Measurements from ENCODE around the gene AOPEP. TPM values are rescaled to one million over a fixed set of nuclear protein-coding genes. Genes with fewer than 3 reads are reported as not detected.
"Not testable (repeated sequence)": the region's sequence is repeated elsewhere in the genome, so short reads cannot be mapped to it uniquely, and the experiment has no call there.

The AOPEP gene
- total RNA-seq, 1 experiment from 2014 or later = 39.6 TPM

DNA sequence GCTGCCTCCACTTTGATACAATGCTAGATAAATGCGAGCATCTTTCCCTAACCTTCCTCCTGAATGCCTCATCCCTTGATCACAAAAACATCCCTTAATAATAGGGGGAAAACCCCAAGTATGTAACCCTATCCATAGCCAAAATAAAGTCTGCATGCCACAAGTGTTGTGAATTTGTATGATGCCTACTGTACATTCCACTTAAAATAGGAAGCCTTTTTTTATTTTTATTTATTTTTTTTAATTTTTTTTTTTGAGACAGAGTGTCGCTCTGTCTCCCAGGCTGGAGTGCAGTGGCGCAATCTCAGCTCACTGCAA, 207.0 kb downstream of the AOPEP start:
- Histone ChIP-seq H3K36me3 (peaks cover 15% of the 10 kb centered on the region), H3K27ac (peak overlapping the region; percentile 4; the same call in 1 of the 2 replicates), H3K4me1 (replicated peaks) (peaks cover 53% of the 10 kb centered on the region), H3K27me3 (replicated peaks) (no peaks in the 10 kb centered on the region), H3K9me3 (replicated peaks) (no peaks in the 10 kb centered on the region), H3K4me3 (no peak overlapping the region)
- DNase-seq (ENCODE audit: low read depth in 1 of 2, low spot score in 2 of 2) = peak in 1 of 2 experiments; percentile 23

- Histone ChIP-seq H3K9me3 (replicated peaks) (no peaks in the 10 kb centered on the region), H3K27ac (0 out of 2 replicates have a peak overlapping the region, but pooled peaks have one; percentile 5), H3K36me3 (peaks cover 15% of the 10 kb centered on the region), H3K4me3 (no peak overlapping the region), H3K4me1 (replicated peaks) (peaks cover 39% of the 10 kb centered on the region), H3K27me3 (replicated peaks) (no peaks in the 10 kb centered on the region)
- no peak for DNase-seq (ENCODE audit: low read depth in 1 of 2, low spot score in 2 of 2)
These were observed 208.4 kb downstream of the AOPEP start for GRCh38 chr9:94934816-94935328.

DNA sequence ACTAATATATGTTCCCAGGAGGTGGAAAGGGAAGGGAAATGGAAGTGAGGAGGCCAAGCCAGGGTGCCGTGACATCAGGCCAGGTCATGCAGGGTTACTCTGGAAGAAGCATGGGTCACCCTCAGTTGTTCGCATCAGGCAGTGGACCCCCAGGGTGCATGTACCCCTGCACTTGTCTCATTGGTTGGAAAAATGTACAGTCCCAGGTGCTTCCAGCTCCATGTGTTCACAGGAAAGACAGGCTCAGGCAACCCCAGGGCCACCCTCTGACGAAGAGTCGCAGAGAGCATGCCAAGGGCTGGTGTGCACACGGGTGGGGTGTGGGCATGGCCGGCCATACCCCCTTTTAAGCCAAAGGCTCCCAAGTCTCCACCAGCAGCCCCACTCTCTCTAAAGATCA, 208.9 kb downstream of the AOPEP start:
- peaks cover 36% of the 10 kb centered on the region for H3K4me1 ChIP-seq (replicated peaks)
- no peak overlapping the region for H3K27ac ChIP-seq
- H3K27me3 ChIP-seq (replicated peaks) = no peaks in the 10 kb centered on the region
- peaks cover 13% of the 10 kb centered on the region for H3K36me3 ChIP-seq
- DNase-seq (ENCODE audit: low read depth in 1 of 2, low spot score in 2 of 2) = no peak
- no peak overlapping the region for H3K4me3 ChIP-seq
- H3K9me3 ChIP-seq (replicated peaks) = no peaks in the 10 kb centered on the region

- no peaks in the 10 kb centered on the region for H3K27me3 ChIP-seq (replicated peaks)
- H3K27ac ChIP-seq = peak overlapping the region; percentile 81; the same call in 1 of the 2 replicates
- H3K4me3 ChIP-seq = no peak overlapping the region
- no peaks in the 10 kb centered on the region for H3K9me3 ChIP-seq (replicated peaks)
- peaks cover 13% of the 10 kb centered on the region for H3K36me3 ChIP-seq
- H3K4me1 ChIP-seq (replicated peaks) = peaks cover 36% of the 10 kb centered on the region
- DNase-seq (ENCODE audit: low read depth in 1 of 2, low spot score in 2 of 2) = no peak
These were observed 209.9 kb downstream of the AOPEP start for GRCh38 chr9:94936419-94936818.

- peak in 1 of 2 experiments; percentile 82 for DNase-seq (ENCODE audit: low read depth in 1 of 2, low spot score in 2 of 2)
- Histone ChIP-seq H3K9me3 (replicated peaks) (no peaks in the 10 kb centered on the region), H3K27me3 (replicated peaks) (no peaks in the 10 kb centered on the region), H3K27ac (peak overlapping the region; percentile 81), H3K4me3 (no peak overlapping the region), H3K4me1 (replicated peaks) (peaks cover 38% of the 10 kb centered on the region), H3K36me3 (peaks cover 9% of the 10 kb centered on the region)
These were observed 210.9 kb downstream of the AOPEP start for GRCh38 chr9:94937214-94937903.

- Histone ChIP-seq H3K4me3 (no peak overlapping the region), H3K36me3 (peaks cover 9% of the 10 kb centered on the region), H3K27ac (peak overlapping the region; percentile 81), H3K4me1 (replicated peaks) (peaks cover 32% of the 10 kb centered on the region), H3K27me3 (replicated peaks) (no peaks in the 10 kb centered on the region), H3K9me3 (replicated peaks) (no peaks in the 10 kb centered on the region)
- DNase-seq (ENCODE audit: low read depth in 1 of 2, low spot score in 2 of 2) = no peak
These were observed 211.9 kb downstream of the AOPEP start for GRCh38 chr9:94938384-94938783.

- DNase-seq (ENCODE audit: low read depth in 1 of 2, low spot score in 2 of 2); H3K27me3 ChIP-seq (replicated peaks); H3K27ac ChIP-seq; H3K9me3 ChIP-seq (replicated peaks); H3K4me3 ChIP-seq: not testable (repeated sequence)
- peaks cover 37% of the 10 kb centered on the region for H3K4me1 ChIP-seq (replicated peaks)
- H3K36me3 ChIP-seq = peaks cover 12% of the 10 kb centered on the region
These were observed 213.8 kb downstream of the AOPEP start for GRCh38 chr9:94940296-94940695.

- Histone ChIP-seq H3K36me3 (peaks cover 12% of the 10 kb centered on the region), H3K4me3 (no peak overlapping the region), H3K9me3 (replicated peaks) (no peaks in the 10 kb centered on the region), H3K27ac (no peak overlapping the region), H3K27me3 (replicated peaks) (no peaks in the 10 kb centered on the region), H3K4me1 (replicated peaks) (peaks cover 45% of the 10 kb centered on the region)
- no peak for DNase-seq (ENCODE audit: low read depth in 1 of 2, low spot score in 2 of 2)
These were observed 214.8 kb downstream of the AOPEP start for GRCh38 chr9:94941211-94941875.

DNA sequence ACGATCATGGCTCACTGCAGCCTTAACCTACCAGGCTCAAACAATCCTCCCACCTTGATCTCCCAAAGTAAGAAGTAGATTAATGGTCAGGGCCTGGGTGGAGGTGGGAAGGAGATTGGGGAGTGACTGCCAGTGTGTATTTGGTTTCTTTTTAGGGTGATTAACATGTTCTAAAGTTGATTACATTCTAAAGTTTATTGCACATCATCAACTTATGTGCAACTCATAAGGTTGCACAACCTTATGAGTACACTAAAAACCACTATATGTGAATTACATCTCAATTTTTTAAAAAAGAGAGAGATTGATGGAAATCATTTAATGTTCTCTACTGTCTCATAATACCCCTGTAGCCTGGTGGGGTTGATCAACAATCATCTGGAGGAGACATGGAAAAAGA, 218.1 kb downstream of the AOPEP start:
- H3K4me3 ChIP-seq = no peak overlapping the region
- no peaks in the 10 kb centered on the region for H3K9me3 ChIP-seq (replicated peaks)
- H3K27me3 ChIP-seq (replicated peaks) = no peaks in the 10 kb centered on the region
- no peak for DNase-seq (ENCODE audit: low read depth in 1 of 2, low spot score in 2 of 2)
- H3K36me3 ChIP-seq = peaks cover 3% of the 10 kb centered on the region; the same call in 1 of the 2 replicates
- H3K4me1 ChIP-seq (replicated peaks) = peaks cover 24% of the 10 kb centered on the region
- H3K27ac ChIP-seq = peak overlapping the region; percentile 49; the same call in 1 of the 2 replicates

- peaks cover 27% of the 10 kb centered on the region for H3K4me1 ChIP-seq (replicated peaks)
- no peaks in the 10 kb centered on the region for H3K27me3 ChIP-seq (replicated peaks)
- peak overlapping the region; percentile 49 for H3K27ac ChIP-seq
- no peaks in the 10 kb centered on the region for H3K9me3 ChIP-seq (replicated peaks)
- peaks cover 3% of the 10 kb centered on the region; the same call in 1 of the 2 replicates for H3K36me3 ChIP-seq
- H3K4me3 ChIP-seq = no peak overlapping the region
- DNase-seq (ENCODE audit: low read depth in 1 of 2, low spot score in 2 of 2) = peak; percentile 58 to 59
These were observed 219.0 kb downstream of the AOPEP start for GRCh38 chr9:94945197-94946144.

DNA sequence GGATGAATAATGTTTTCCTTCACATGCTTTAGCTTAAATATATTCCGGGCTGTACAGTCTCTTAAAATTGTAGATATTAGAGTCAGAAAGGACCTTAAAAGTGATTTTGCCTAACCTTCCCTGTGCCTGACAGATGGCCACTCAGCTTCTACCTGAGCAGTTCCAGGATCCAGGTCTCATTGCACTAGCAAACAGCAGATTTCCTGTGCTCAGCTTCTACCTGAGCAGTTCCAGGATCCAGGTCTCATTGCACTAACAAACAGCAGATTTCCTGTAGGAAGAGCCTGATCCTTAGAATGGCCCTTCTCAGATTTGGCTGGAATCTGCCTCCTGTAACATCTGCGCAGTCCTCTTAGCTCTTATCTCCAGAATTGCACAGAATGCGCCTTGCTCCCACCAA, 219.8 kb downstream of the AOPEP start:
- Histone ChIP-seq H3K36me3 (peaks cover 3% of the 10 kb centered on the region; the same call in 1 of the 2 replicates), H3K27me3 (replicated peaks) (no peaks in the 10 kb centered on the region)

GRCh38 chr9:94948567-94949235, 222.2 kb downstream of the AOPEP start:
- Histone ChIP-seq H3K27me3 (replicated peaks) (no peaks in the 10 kb centered on the region), H3K36me3 (peaks cover 5% of the 10 kb centered on the region; the same call in 1 of the 2 replicates), H3K9me3 (replicated peaks) (no peaks in the 10 kb centered on the region), H3K4me1 (replicated peaks) (peaks cover 31% of the 10 kb centered on the region), H3K27ac (no peak overlapping the region), H3K4me3 (no peak overlapping the region)
- no peak for DNase-seq (ENCODE audit: low read depth in 1 of 2, low spot score in 2 of 2)

More for the DNA sequence above, 219.8 kb downstream of the AOPEP start:
- H3K9me3 ChIP-seq (replicated peaks) = no peaks in the 10 kb centered on the region
- H3K4me1 ChIP-seq (replicated peaks) = peaks cover 31% of the 10 kb centered on the region
- H3K4me3 ChIP-seq = no peak overlapping the region
- no peak for DNase-seq (ENCODE audit: low read depth in 1 of 2, low spot score in 2 of 2)
- no peak overlapping the region for H3K27ac ChIP-seq

- Histone ChIP-seq H3K36me3 (peaks cover 2% of the 10 kb centered on the region; the same call in 1 of the 2 replicates), H3K27me3 (replicated peaks) (no peaks in the 10 kb centered on the region), H3K4me3 (no peak overlapping the region), H3K9me3 (replicated peaks) (no peaks in the 10 kb centered on the region), H3K27ac (no peak overlapping the region), H3K4me1 (replicated peaks) (peaks cover 31% of the 10 kb centered on the region)
- no peak for DNase-seq (ENCODE audit: low read depth in 1 of 2, low spot score in 2 of 2)
These were observed 222.9 kb downstream of the AOPEP start for GRCh38 chr9:94949370-94949769.

Data from SJSA1 (cell line).